ENCODE measurements around the gene ABCC5. TPM values are rescaled to one million over a fixed set of nuclear protein-coding genes. Genes with fewer than 3 reads are reported as not detected.

Gene ABCC5
- total and polyA plus RNA-seq, 7 donors = 24.5 to 94.2 (median 59.6) TPM

- TF ChIP-seq CTCF (IDR thresholded peaks at IDR 0.05) = no peak
- 84 to 93% (median 89%) methylated on average over 5 of the region's 5 CpGs for WGBS, 3 donors
- no peaks in the 10 kb centered on the region for H3K27me3 ChIP-seq (ENCODE audit: insufficient read depth in 3 of 3, low read length in 2 of 3)
- no peaks in the 10 kb centered on the region for H3K9me3 ChIP-seq
- H3K4me1 ChIP-seq = no peaks in the 10 kb centered on the region
- intact Hi-C loops (cut with DNase I) = no loop called here
- no peak for ATAC-seq
- H3K36me3 ChIP-seq (ENCODE audit: insufficient read depth in 1 of 2, low read depth in 1 of 2) = peaks cover 0 to 6% of the 10 kb centered on the region in 2 donors
- no peak for DNase-seq
- no peak overlapping the region for H3K27ac ChIP-seq
- H3K4me3 ChIP-seq = no peak overlapping the region
These were observed 102.8 kb downstream of the ABCC5 start for GRCh38 chr3:183914856-183915255.

DNA sequence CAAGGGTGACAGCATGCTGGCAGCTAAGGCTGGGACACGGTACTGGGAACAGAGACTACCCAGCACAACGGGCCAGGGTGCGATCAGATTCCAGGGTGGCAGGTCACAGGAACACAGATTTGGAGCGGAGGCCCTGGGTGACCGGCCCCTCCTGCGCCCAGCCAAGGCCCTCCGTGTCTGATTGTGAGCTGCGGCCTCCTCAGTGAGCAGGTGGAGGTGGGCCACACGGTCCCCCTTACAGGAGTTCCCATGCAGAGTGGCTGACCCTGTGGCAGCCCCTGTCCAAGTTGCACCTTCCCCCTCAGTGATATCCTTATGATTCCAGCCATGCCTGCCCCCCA is 104.1 kb downstream of the ABCC5 start:
- DNase-seq = no peak
- no peak overlapping the region for H3K27ac ChIP-seq
- intact Hi-C loops (cut with DNase I) = no loop called here
- no peaks in the 10 kb centered on the region for H3K27me3 ChIP-seq (ENCODE audit: insufficient read depth in 3 of 3, low read length in 2 of 3)
- ATAC-seq = no peak
- WGBS, 3 donors = 74 to 89% (median 83%) methylated on average over 9 of the region's 9 CpGs
- H3K9me3 ChIP-seq = no peaks in the 10 kb centered on the region
- TF ChIP-seq CTCF (IDR thresholded peaks at IDR 0.05) = no peak
- no peaks in the 10 kb centered on the region for H3K4me1 ChIP-seq
- H3K4me3 ChIP-seq = no peak overlapping the region
- no peaks in the 10 kb centered on the region for H3K36me3 ChIP-seq (ENCODE audit: insufficient read depth in 1 of 2, low read depth in 1 of 2)

DNA sequence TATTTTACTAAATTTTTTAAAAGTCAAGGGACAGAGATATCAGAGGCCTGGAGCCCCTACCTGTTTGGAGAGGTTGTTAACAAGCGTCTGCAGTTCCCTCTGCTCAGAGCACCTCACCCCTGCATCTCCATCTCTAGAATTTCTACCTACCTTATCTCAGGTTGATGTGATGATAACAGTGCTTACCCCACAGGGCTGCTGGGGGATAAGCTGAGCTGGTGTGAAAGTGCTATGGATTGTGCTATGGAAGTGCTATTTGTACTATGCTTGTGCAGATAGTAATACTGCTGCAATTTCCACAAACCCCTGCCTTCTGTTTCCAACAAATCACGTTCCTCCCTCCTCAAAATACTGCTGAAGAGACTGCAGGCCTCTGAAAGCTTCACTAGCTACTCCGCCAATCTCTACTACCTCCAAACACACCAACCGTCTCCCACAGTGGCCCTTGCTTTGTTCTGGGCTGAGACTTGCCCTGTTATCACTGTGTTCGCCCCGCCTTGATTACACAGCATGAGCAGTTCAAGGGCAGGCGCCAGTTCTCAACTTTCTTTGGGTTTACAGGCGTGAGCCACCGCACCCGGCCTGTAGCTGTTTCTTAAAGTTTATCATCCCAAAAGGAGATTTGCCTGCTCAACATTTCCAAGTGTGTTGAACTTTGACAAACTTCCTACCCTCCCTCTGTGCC is 104.6 kb downstream of the ABCC5 start:
- no peak for TF ChIP-seq CTCF (IDR thresholded peaks at IDR 0.05)
- H3K4me3 ChIP-seq = no peak overlapping the region

DNA sequence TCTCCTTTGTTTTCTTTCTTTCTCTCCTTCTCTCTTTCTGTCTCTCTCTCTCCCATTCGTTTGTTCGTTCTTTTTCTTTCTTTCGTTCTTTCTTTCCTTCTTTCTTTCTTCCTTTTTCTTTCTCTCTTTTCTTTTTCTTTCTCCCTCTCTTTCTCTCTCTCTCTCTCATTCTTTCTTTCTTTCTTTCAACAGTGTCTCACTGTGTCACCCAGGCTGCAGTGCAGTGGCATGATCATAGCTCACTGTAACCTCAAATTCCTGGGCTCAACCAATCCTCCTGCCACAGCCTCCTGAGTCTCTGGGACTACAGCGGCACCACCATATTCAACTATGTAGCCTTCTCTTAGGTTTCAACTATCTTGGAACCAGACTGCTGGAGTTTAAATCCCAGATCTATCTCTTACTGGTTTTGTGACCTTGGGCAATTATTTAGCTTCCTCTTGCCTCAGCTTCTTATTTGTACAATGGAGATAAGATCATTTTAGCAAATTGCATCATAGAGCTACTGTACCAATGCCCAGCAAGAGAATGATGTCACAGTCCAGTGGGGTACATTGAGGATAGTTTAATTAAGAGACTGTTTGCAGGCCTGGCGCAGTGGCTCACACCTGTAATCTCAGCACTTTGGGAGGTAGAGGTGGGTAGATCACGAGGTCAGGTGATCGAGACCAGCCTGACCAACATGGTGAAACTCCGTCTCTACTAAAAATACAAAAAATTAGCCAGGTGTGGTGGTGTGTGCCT is 105.7 kb downstream of the ABCC5 start:
- TF ChIP-seq CTCF (IDR thresholded peaks at IDR 0.05) = no peak
- no peaks in the 10 kb centered on the region for H3K9me3 ChIP-seq
- no peaks in the 10 kb centered on the region for H3K36me3 ChIP-seq (ENCODE audit: insufficient read depth in 1 of 2, low read depth in 1 of 2)
- H3K4me3 ChIP-seq = no peak overlapping the region
- H3K27me3 ChIP-seq (ENCODE audit: insufficient read depth in 3 of 3, low read length in 2 of 3) = no peaks in the 10 kb centered on the region
- no peaks in the 10 kb centered on the region for H3K4me1 ChIP-seq
- no peak overlapping the region for H3K27ac ChIP-seq
- DNase-seq (no peak), ATAC-seq (no peak)
- intact Hi-C loops (cut with DNase I) = no loop called here
- 78 to 85% (median 83%) methylated on average over 8 of the region's 8 CpGs for WGBS, 3 donors

More for the DNA sequence above, 104.6 kb downstream of the ABCC5 start:
- H3K27ac ChIP-seq = no peak overlapping the region
- DNase-seq (no peak), ATAC-seq (no peak)
- no peaks in the 10 kb centered on the region for H3K36me3 ChIP-seq (ENCODE audit: insufficient read depth in 1 of 2, low read depth in 1 of 2)
- WGBS, 3 donors = 87 to 93% (median 89%) methylated on average over 10 of the region's 10 CpGs
- no peaks in the 10 kb centered on the region for H3K27me3 ChIP-seq (ENCODE audit: insufficient read depth in 3 of 3, low read length in 2 of 3)
- intact Hi-C loops (cut with DNase I) = no loop called here
- H3K4me1 ChIP-seq = no peaks in the 10 kb centered on the region
- no peaks in the 10 kb centered on the region for H3K9me3 ChIP-seq
